BLaER1 treated with 17β-estradiol and CSF1 and Interleukin-3, amounts not matched to agents 10 nM and 100 nM (cell line): ENCODE results near the gene HERC4.
"Not testable (repeated sequence)": the region's sequence is repeated elsewhere in the genome, so short reads cannot be mapped to it uniquely, and the experiment has no call there.

Experiments used
- H3K27ac ChIP-seq, 11 experiments: shearing (Covaris generic); formaldehyde crosslinking; 2 replicates each; pipeline ENCODE4 v1.8.1; 2022
- H3K27me3 ChIP-seq, 11 experiments: shearing (Covaris generic); formaldehyde crosslinking; 2 replicates each; pipeline ENCODE4 v1.8.1; 2022
- H3K36me3 ChIP-seq, 11 experiments: shearing (Covaris generic); formaldehyde crosslinking; 2 replicates each; pipeline ENCODE4 v1.8.1; 2022
- H3K4me1 ChIP-seq, 10 experiments: shearing (Covaris generic); formaldehyde crosslinking; 2 replicates each; pipeline ENCODE4 v1.8.1; 2022
- H3K4me2 ChIP-seq, 11 experiments: shearing (Covaris generic); formaldehyde crosslinking; 2 replicates each; pipeline ENCODE4 v1.8.1; 2022
- H3K4me3 ChIP-seq, 10 experiments: shearing (Covaris generic); formaldehyde crosslinking; 2 replicates each; pipeline ENCODE4 v1.8.1; 2022
- H3K9ac ChIP-seq, 11 experiments: shearing (Covaris generic); formaldehyde crosslinking; 2 replicates each; pipeline ENCODE4 v1.8.1; 2022
- H3K9me3 ChIP-seq, 11 experiments: shearing (Covaris generic); formaldehyde crosslinking; replicated peaks in 1 of 11; 2 replicates each; pipeline ENCODE4 v1.8.1; 2022
- H4K20me1 ChIP-seq, 11 experiments: shearing (Covaris generic); formaldehyde crosslinking; 2 replicates each; pipeline ENCODE4 v1.8.1; 2022
- Cebpa-rat ChIP-seq, 11 experiments: shearing (Covaris generic); IDR thresholded peaks; 2 replicates each; pipeline ENCODE4 v1.8.1; 2022

HERC4 gene

GRCh38 chr10:68010426-68010940 is 64.6 kb downstream of the HERC4 start:
- Histone ChIP-seq H3K9me3 (peaks cover 0 to 25% (median 14%) of the 10 kb centered on the region in 11 experiments; a peak in 18 of 22 replicates), H3K36me3 (peaks cover 63 to 100% (median 84%) of the 10 kb centered on the region in 11 experiments), H3K4me3 (no peak overlapping the region), H3K4me1 (no peaks in the 10 kb centered on the region), H4K20me1 (peaks cover 0 to 5% (median 0%) of the 10 kb centered on the region in 11 experiments; a peak in 2 of 22 replicates), H3K27ac (no peak overlapping the region), H3K4me2 (no peak overlapping the region), H3K9ac (no peak overlapping the region), H3K27me3 (no peaks in the 10 kb centered on the region)
- no peak for TF ChIP-seq Cebpa-rat (IDR thresholded peaks at IDR 0.05)

GRCh38 chr10:68007356-68007755 is 67.7 kb downstream of the HERC4 start:
- Histone ChIP-seq H3K27ac (no peak overlapping the region), H3K9me3 (peaks cover 0 to 25% (median 14%) of the 10 kb centered on the region in 11 experiments; a peak in 18 of 22 replicates), H3K9ac (no peak overlapping the region), H3K4me3 (no peak overlapping the region), H3K4me1 (no peaks in the 10 kb centered on the region), H4K20me1 (no peaks in the 10 kb centered on the region; a peak in 1 of 22 replicates), H3K36me3 (peaks cover 59 to 95% (median 82%) of the 10 kb centered on the region in 11 experiments), H3K4me2 (no peak overlapping the region), H3K27me3 (no peaks in the 10 kb centered on the region)
- no peak for TF ChIP-seq Cebpa-rat (IDR thresholded peaks at IDR 0.05)

- H3K9ac ChIP-seq = no peak overlapping the region
- TF ChIP-seq Cebpa-rat (IDR thresholded peaks at IDR 0.05) = no peak
- no peak overlapping the region for H3K4me3 ChIP-seq
- peaks cover 15 to 91% (median 64%) of the 10 kb centered on the region in 11 experiments for H3K36me3 ChIP-seq
- H3K4me1 ChIP-seq = no peaks in the 10 kb centered on the region
- H4K20me1 ChIP-seq = no peaks in the 10 kb centered on the region; a peak in 2 of 22 replicates
- no peak overlapping the region for H3K4me2 ChIP-seq
- no peaks in the 10 kb centered on the region; a peak in 1 of 22 replicates for H3K9me3 ChIP-seq
- H3K27me3 ChIP-seq = no peaks in the 10 kb centered on the region
- no peak overlapping the region for H3K27ac ChIP-seq
Observed at GRCh38 chr10:68001539-68001938, 73.5 kb downstream of the HERC4 start.

GRCh38 chr10:68001000-68001399 is 74.1 kb downstream of the HERC4 start:
- Histone ChIP-seq H4K20me1 (no peaks in the 10 kb centered on the region; a peak in 2 of 22 replicates), H3K4me3 (no peak overlapping the region), H3K36me3 (peaks cover 19 to 91% (median 64%) of the 10 kb centered on the region in 11 experiments), H3K4me1 (no peaks in the 10 kb centered on the region), H3K9me3 (no peaks in the 10 kb centered on the region; a peak in 1 of 22 replicates), H3K9ac (no peak overlapping the region), H3K4me2 (no peak overlapping the region), H3K27me3 (no peaks in the 10 kb centered on the region), H3K27ac (no peak overlapping the region)
- no peak for TF ChIP-seq Cebpa-rat (IDR thresholded peaks at IDR 0.05)

GRCh38 chr10:67990093-67990492 is 85.0 kb downstream of the HERC4 start:
- no peaks in the 10 kb centered on the region for H3K27me3 ChIP-seq
- H3K4me3 ChIP-seq = no peak overlapping the region
- TF ChIP-seq Cebpa-rat (IDR thresholded peaks at IDR 0.05) = no peak
- no peak overlapping the region for H3K27ac ChIP-seq
- H3K36me3 ChIP-seq = peaks cover 56 to 98% (median 78%) of the 10 kb centered on the region in 11 experiments
- H3K9me3 ChIP-seq = no peaks in the 10 kb centered on the region
- H3K9ac ChIP-seq = 0 out of 22 replicates have a peak overlapping the region, but pooled peaks of 1 of the 11 experiments have one; percentile 16
- no peak overlapping the region for H3K4me2 ChIP-seq
- 0 out of 20 replicates have a peak, but pooled peaks cover 0 to 4% (median 0%) of the 10 kb centered on the region in 10 experiments for H3K4me1 ChIP-seq
- H4K20me1 ChIP-seq = peaks cover 0 to 7% (median 0%) of the 10 kb centered on the region in 11 experiments; a peak in 1 of 22 replicates

GRCh38 chr10:67988606-67989005 is 86.5 kb downstream of the HERC4 start:
- H4K20me1 ChIP-seq = peaks cover 0 to 7% (median 0%) of the 10 kb centered on the region in 11 experiments; a peak in 1 of 22 replicates
- H3K27ac ChIP-seq = no peak overlapping the region
- H3K9me3 ChIP-seq = no peaks in the 10 kb centered on the region
- H3K4me2 ChIP-seq = no peak overlapping the region
- peaks cover 62 to 99% (median 85%) of the 10 kb centered on the region in 11 experiments for H3K36me3 ChIP-seq
- H3K4me1 ChIP-seq = 0 out of 20 replicates have a peak, but pooled peaks cover 0 to 4% (median 0%) of the 10 kb centered on the region in 10 experiments
- H3K27me3 ChIP-seq = no peaks in the 10 kb centered on the region
- no peak for TF ChIP-seq Cebpa-rat (IDR thresholded peaks at IDR 0.05)
- no peak overlapping the region for H3K4me3 ChIP-seq
- no peak overlapping the region for H3K9ac ChIP-seq

- H3K4me2 ChIP-seq, H3K27ac ChIP-seq, H3K27me3 ChIP-seq, H3K9ac ChIP-seq, H3K4me1 ChIP-seq, H3K9me3 ChIP-seq, H3K4me3 ChIP-seq: not testable (repeated sequence)
- Histone ChIP-seq H3K36me3 (peaks cover 77 to 100% (median 94%) of the 10 kb centered on the region in 11 experiments), H4K20me1 (peaks cover 0 to 29% (median 0%) of the 10 kb centered on the region in 11 experiments; a peak in 3 of 22 replicates)
Observed at GRCh38 chr10:67982603-67983002, 92.5 kb downstream of the HERC4 start.

GRCh38 chr10:67978749-67979148 is 96.3 kb downstream of the HERC4 start:
- Histone ChIP-seq H3K9ac (no peak overlapping the region), H3K4me1 (no peaks in the 10 kb centered on the region), H3K4me3 (no peak overlapping the region), H3K9me3 (peaks cover 0 to under 1% (median 0%) of the 10 kb centered on the region in 11 experiments; a peak in 4 of 22 replicates), H3K36me3 (peaks cover 77 to 100% (median 87%) of the 10 kb centered on the region in 11 experiments), H3K27ac (no peak overlapping the region), H3K27me3 (no peaks in the 10 kb centered on the region), H3K4me2 (no peak overlapping the region), H4K20me1 (peaks cover 0 to 42% (median 0%) of the 10 kb centered on the region in 11 experiments; a peak in 3 of 22 replicates)
- TF ChIP-seq Cebpa-rat (IDR thresholded peaks at IDR 0.05) = no peak

- H3K27ac ChIP-seq = no peak overlapping the region
Observed at GRCh38 chr10:67977251-67977650, 97.8 kb downstream of the HERC4 start.

More at GRCh38 chr10:67977251-67977650, 97.8 kb downstream of the HERC4 start:
- Histone ChIP-seq H4K20me1 (peaks cover 0 to 41% (median 0%) of the 10 kb centered on the region in 11 experiments; a peak in 3 of 22 replicates), H3K4me1 (no peaks in the 10 kb centered on the region), H3K9ac (no peak overlapping the region), H3K27me3 (no peaks in the 10 kb centered on the region), H3K4me3 (no peak overlapping the region), H3K36me3 (peaks cover 78 to 100% (median 96%) of the 10 kb centered on the region in 11 experiments), H3K4me2 (no peak overlapping the region), H3K9me3 (peaks cover 2 to 16% (median 11%) of the 10 kb centered on the region in 11 experiments)
- no peak for TF ChIP-seq Cebpa-rat (IDR thresholded peaks at IDR 0.05)
